Upper lobe of left lung (tissue), 6 donors: ENCODE results near the gene RASAL1. TPM values are rescaled to one million over a fixed set of nuclear protein-coding genes. Genes with fewer than 3 reads are reported as not detected.
A peak's percentile ranks its signal among the peaks of the same experiment; 100 is the strongest.

Experiments
- ATAC-seq, 2 donors: fragments of 200-7000 bp; cut with Tn5 transposase; one replicate each; pipeline ENCODE4 v1.9.1; 2022; ENCODE audit warnings: mild to moderate bottlenecking in 2 of 2, moderate library complexity in 2 of 2; ENCODE audit not compliant: low FRiP score in 2 of 2
- DNase-seq, 2 donors: peaks; one replicate each; pipeline ENCODE4 v3.0.0-alpha.2; 2019 to 2020
- H3K27ac ChIP-seq, 4 donors: fragments of 200-600 bp; sonication (generic); one replicate each; pipeline ENCODE4 v1.5.1; 2016 to 2019
- H3K27me3 ChIP-seq, 4 donors: fragments of 200-600 bp; sonication (generic); one replicate each; pipeline ENCODE4 v1.5.1; 2017 to 2019
- H3K36me3 ChIP-seq, 4 donors: fragments of 200-600 bp; sonication (generic); one replicate each; pipeline ENCODE4 v1.5.1; 2016 to 2019
- H3K4me1 ChIP-seq, 4 donors: fragments of 200-600 bp; sonication (generic); one replicate each; pipeline ENCODE4 v1.5.1; 2018 to 2019
- H3K4me3 ChIP-seq, 4 donors: fragments of 200-600 bp; sonication (generic); one replicate each; pipeline ENCODE4 v1.5.1; 2017 to 2019; ENCODE audit warnings: mild to moderate bottlenecking in 2 of 4, moderate library complexity in 1 of 4
- H3K9me3 ChIP-seq, 4 donors: fragments of 200-600 bp; sonication (generic); one replicate each; pipeline ENCODE4 v1.5.1; 2018 to 2019
- CTCF ChIP-seq, 6 experiments: fragments of 450-650 bp in 4 of 6; fragments of 200-600 bp in 2 of 6; sonication (generic) in 2 of 6; IDR thresholded peaks; one replicate each; pipeline ENCODE4 v1.5.1; 2016 to 2019; ENCODE audit warnings: antibody characterized with exemption in 6 of 6
- EP300 ChIP-seq, 4 donors: sonication (generic); formaldehyde crosslinking; IDR thresholded peaks; one replicate each; pipeline ENCODE4 v1.5.1; 2017; ENCODE audit warnings: antibody characterized with exemption in 4 of 4, control low read depth in 2 of 4
- POLR2A ChIP-seq, 4 donors: fragments of 450-650 bp; IDR thresholded peaks; one replicate each; pipeline ENCODE4 v1.5.1; 2016 to 2017; ENCODE audit warnings: antibody characterized with exemption in 4 of 4, mild to moderate bottlenecking in 2 of 4
- POLR2AphosphoS5 ChIP-seq, 2 donors: sonication (generic); formaldehyde crosslinking; IDR thresholded peaks; one replicate each; pipeline ENCODE4 v1.5.1; 2017; ENCODE audit warnings: antibody characterized with exemption in 2 of 2
- WGBS, 2 donors: methylation state at CpG; one replicate each; pipeline ENCODE4 v1.1.5; 2017 to 2018; 5-methylcytosine and 5-hydroxymethylcytosine counted together
- total RNA-seq, 6 donors: library from RNA; depleted of rRNA in 4 of 6; stranded (reverse); fragments of >200 nt in 4 of 6; gene quantifications; one replicate each; pipeline versions ENCODE4 v1.1.0 to v1.2.1, GENCODE V29; 2016 to 2021
- donor health status: DM: no; HTN: no; CAD: no; lungs with moderate emphysema.
- donor health status: DM: no; HTN: yes; CAD: no; lungs with severe emphysema.

Gene RASAL1
- total RNA-seq, 6 donors from 2014 or later = 0.27 to 4.2 (median 0.60) TPM; not detected in 3

DNA sequence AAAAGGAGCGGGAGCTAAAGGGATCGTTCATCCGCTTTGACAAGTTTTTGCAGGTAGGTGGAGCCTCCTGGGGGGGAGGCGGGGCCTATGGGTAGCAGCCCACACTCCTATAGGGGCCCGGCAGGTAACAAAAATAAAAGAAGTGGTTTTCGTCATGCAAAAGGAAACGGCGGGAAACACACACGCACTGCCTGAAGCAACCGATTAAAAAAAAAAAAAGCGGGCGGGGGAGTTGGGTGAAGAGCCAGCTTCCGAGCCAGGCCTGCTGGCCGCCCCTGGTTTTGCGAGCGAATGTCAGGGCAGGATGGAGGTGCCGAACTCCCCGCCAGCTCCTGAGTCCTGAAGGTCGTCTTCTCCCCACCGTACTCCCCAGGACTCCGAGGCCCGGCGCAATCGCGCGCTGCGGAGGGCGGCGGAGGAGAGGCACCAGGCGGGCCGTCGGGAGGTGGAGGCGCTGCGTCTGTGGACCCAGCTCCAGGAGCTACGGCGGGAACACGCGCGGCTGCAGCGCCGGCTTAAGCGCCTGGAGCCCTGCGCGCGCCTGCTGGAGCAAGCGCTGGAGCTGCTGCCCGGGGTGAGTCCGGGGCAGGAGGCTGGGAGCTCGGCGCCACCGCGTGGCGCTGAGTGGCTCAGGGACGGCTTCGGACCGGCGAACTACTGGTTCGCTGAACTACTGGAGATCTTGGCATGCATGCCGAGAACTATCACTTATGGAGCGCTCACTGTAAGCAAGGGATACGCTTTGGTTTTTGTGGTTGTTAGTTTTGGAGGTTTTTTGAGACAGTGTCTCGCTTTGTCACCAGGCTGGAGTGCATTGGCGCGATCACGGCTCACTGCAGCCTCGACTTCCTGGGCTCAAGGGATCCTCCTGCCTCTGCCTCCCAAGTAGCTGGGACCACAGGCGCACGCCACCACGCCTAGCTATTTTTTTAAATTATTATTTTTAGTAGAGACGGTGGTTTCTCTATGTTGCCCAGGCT lies 17.6 kb upstream of the RASAL1 start:
- DNase-seq (peak; percentile 65 to 93), ATAC-seq (peak; percentile 72 to 88)
- H3K4me1 ChIP-seq = peaks cover 12 to 34% (median 18%) of the 10 kb centered on the region in 4 donors
- H3K27me3 ChIP-seq = peaks cover 0 to 40% (median 15%) of the 10 kb centered on the region in 4 donors
- 16 to 18% methylated on average over 28 to 33 of the region's 70 CpGs for WGBS, 2 donors
- no peak for TF ChIP-seq POLR2AphosphoS5 (IDR thresholded peaks at IDR 0.05)
- peak in 5 of 6 experiments; percentile 12 to 58 (median 48) for TF ChIP-seq CTCF (IDR thresholded peaks at IDR 0.05)
- H3K36me3 ChIP-seq = peaks cover 0 to 11% (median 7%) of the 10 kb centered on the region in 4 donors
- H3K27ac ChIP-seq = no peak overlapping the region
- H3K9me3 ChIP-seq = no peaks in the 10 kb centered on the region
- H3K4me3 ChIP-seq = peak overlapping the region in 3 of 4 donors; percentile 35 to 49 (median 49)

DNA sequence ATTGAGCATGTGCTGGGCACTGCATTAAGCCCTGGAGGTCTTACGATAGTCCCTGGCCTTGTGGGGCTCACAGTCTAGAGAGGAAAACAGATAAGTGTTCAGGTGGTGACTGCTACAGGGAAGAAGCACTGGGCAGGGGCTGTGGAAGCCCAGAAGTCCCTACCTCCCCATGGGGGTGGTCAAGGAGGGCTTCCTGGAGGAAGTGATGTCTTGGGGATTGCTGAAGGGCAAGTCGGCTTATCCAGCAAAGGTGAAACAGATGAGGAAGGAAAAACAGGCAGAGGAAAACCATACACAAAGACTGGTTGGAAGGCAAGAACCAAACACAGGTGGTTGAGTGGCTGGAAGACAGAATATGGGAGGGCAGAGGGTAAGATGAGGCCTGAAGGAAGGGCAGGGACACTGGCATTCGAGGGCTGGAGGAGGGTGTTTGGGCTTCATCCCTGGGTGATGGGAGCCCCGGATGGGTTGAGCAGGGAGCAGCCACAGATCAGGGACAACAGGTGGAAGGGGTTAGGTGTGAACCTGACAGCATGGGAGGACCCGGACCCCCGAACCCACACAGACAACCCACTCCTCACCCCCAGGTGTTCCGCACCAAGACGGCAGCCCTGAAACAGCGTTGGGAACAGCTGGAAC lies 16.8 kb upstream of the RASAL1 start:
- ATAC-seq (no peak), DNase-seq (no peak)
- Histone ChIP-seq H3K4me3 (peak overlapping the region in 2 of 4 donors; percentile 49), H3K27me3 (peaks cover 0 to 40% (median 15%) of the 10 kb centered on the region in 4 donors), H3K27ac (no peak overlapping the region), H3K9me3 (no peaks in the 10 kb centered on the region), H3K36me3 (peaks cover 0 to 3% (median 0%) of the 10 kb centered on the region in 4 donors), H3K4me1 (peaks cover 12 to 34% (median 18%) of the 10 kb centered on the region in 4 donors)
- TF ChIP-seq EP300 (IDR thresholded peaks at IDR 0.05) = no peak
- TF ChIP-seq CTCF (IDR thresholded peaks at IDR 0.05) = no peak
- no peak for TF ChIP-seq POLR2A (IDR thresholded peaks at IDR 0.05)
- no peak for TF ChIP-seq POLR2AphosphoS5 (IDR thresholded peaks at IDR 0.05)
- 25 to 35% methylated on average over 7 to 9 of the region's 9 CpGs for WGBS, 2 donors

DNA sequence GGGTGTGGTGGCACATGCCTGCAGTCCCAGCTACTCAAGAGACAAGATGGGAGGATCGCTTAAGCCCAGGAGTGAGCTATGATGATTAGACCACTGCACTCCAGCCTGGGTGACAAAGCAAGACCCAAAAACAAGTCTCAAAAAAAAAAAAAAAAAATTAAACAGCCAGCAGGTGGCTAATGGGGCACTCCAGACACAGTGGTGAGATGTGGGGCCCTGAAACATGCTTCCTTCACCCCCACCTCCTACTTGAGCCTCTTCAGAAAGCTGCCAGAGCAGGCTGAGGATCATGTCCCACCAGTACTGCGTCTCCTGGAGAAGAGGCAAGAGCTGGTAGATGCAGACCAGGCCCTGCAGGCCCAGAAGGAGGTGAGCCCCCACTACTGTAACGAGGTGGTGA lies 16.1 kb upstream of the RASAL1 start:
- no peak overlapping the region for H3K27ac ChIP-seq
- peaks cover 0 to 40% (median 15%) of the 10 kb centered on the region in 4 donors for H3K27me3 ChIP-seq
- H3K4me3 ChIP-seq = no peak overlapping the region
- peaks cover 0 to 3% (median 0%) of the 10 kb centered on the region in 4 donors for H3K9me3 ChIP-seq
- no peak for TF ChIP-seq POLR2AphosphoS5 (IDR thresholded peaks at IDR 0.05)
- no peak for TF ChIP-seq POLR2A (IDR thresholded peaks at IDR 0.05)
- no peak for TF ChIP-seq EP300 (IDR thresholded peaks at IDR 0.05)
- TF ChIP-seq CTCF (IDR thresholded peaks at IDR 0.05) = no peak
- ATAC-seq = no peak
- 74 to 86% methylated on average over 3 of the region's 3 CpGs for WGBS, 2 donors
- DNase-seq = no peak
- H3K36me3 ChIP-seq = no peaks in the 10 kb centered on the region
- peaks cover 12 to 34% (median 18%) of the 10 kb centered on the region in 4 donors for H3K4me1 ChIP-seq

DNA sequence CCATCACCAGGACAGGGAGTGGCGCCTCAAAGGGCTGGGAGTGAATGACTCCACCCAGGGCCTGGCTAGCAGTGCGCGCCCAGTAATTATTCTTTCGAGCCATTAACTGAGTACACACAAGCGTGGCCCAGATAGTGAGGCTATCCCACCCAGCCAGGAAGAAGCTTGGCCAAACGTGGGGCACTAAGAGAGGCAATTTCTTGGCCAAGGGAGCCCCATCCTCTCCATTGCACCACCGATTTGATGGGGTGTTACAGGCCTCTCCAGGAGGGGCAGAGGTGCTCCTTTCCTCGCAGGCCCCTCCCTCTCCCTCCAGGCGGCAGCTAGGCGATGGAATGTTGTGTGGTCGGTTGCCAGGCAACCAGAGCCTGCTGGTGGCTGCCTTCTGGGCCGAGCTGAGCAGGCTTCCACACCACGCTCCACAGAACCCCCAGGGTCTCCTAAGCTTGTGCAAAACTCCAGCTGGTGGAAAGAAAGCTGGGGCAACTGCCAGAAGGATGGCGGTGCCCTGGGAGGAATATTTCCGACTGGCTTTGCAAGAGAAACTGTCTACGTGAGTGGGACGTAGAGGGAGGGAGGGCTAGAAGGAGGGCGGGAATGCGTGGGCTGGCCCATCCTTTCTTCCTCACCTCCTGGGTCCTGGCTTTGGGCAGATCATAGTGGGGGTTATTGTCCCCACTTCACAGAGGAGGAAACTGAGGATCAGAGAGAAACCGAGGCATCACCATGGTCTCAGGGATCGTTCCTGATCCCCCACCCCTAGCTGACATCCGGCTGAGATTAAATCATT lies 14.0 kb upstream of the RASAL1 start, which contains the start of gene CFAP73:
Gene CFAP73, plus strand, starts transcription at position 364 of the 790 bp plus-strand sequence. Its CDS starts 134 bp downstream, at position 498.
- H3K27me3 ChIP-seq = peaks cover 0 to 28% (median 10%) of the 10 kb centered on the region in 4 donors
- H3K36me3 ChIP-seq = no peaks in the 10 kb centered on the region
- H3K4me3 ChIP-seq = peak within 1 kb of the TSS in 1 of 4 donors; percentile 7
- peak in 1 of 2 donors; percentile 51 for DNase-seq
- peaks cover 0 to 3% (median 0%) of the 10 kb centered on the region in 4 donors for H3K9me3 ChIP-seq
- H3K27ac ChIP-seq = no peak within 1 kb of the TSS
- peak; percentile 23 to 71 for ATAC-seq
- WGBS, 2 donors = 25 to 39% methylated on average over 14 to 22 of the region's 22 CpGs
- TF ChIP-seq CTCF (IDR thresholded peaks at IDR 0.05) (no peak), POLR2A (IDR thresholded peaks at IDR 0.05) (peak in 1 of 4 donors; percentile 24), EP300 (IDR thresholded peaks at IDR 0.05) (no peak), POLR2AphosphoS5 (IDR thresholded peaks at IDR 0.05) (no peak)
- H3K4me1 ChIP-seq = peaks cover 10 to 27% (median 14%) of the 10 kb centered on the region in 4 donors
